ENCODE results near the gene IRAK4.

DNA sequence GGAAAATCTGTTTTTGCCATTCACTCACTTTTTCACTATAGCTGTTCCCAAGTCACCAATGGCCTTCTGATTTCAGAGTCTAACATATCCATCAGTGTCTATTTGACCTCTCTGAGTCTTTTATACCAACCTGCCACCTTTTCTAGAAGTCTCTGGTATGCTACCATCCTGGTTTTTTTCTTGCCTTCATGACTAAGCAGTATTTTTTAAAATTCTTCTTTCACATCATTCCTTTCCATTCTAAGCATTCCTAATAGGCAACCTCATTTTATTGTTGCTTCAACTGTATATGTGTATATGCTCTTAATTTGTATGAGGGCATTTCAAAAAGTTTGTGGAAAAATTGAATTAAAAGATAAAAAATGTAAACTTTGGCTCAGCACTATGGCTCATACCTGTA is 5.0 kb downstream of the IRAK4 start:
- TF ChIP-seq, protein P1, sequence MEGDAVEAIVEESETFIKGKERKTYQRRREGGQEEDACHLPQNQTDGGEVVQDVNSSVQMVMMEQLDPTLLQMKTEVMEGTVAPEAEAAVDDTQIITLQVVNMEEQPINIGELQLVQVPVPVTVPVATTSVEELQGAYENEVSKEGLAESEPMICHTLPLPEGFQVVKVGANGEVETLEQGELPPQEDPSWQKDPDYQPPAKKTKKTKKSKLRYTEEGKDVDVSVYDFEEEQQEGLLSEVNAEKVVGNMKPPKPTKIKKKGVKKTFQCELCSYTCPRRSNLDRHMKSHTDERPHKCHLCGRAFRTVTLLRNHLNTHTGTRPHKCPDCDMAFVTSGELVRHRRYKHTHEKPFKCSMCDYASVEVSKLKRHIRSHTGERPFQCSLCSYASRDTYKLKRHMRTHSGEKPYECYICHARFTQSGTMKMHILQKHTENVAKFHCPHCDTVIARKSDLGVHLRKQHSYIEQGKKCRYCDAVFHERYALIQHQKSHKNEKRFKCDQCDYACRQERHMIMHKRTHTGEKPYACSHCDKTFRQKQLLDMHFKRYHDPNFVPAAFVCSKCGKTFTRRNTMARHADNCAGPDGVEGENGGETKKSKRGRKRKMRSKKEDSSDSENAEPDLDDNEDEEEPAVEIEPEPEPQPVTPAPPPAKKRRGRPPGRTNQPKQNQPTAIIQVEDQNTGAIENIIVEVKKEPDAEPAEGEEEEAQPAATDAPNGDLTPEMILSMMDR (IDR thresholded peaks at IDR 0.05 in 4 of 5, conservative IDR thresholded peaks at IDR 0.05 in 1 of 5), result no peak
- TF ChIP-seq POLR2A (IDR thresholded peaks at IDR 0.05), result no peak
